ENCODE results near the gene TBX1. TPM values are rescaled to one million over a fixed set of nuclear protein-coding genes. Genes with fewer than 3 reads are reported as not detected.

Gene TBX1
- total RNA-seq, 1 donor from 2014 or later: 13.5 TPM

- peak; percentile 37 for DNase-seq
- ATAC-seq: no peak
Observed at GRCh38 chr22:19802894-19803735, 42.5 kb downstream of the TBX1 start.

GRCh38 chr22:19803736-19804267 is 43.2 kb downstream of the TBX1 start:
- Histone ChIP-seq H3K4me1 (peaks cover 9% of the 10 kb centered on the region), H3K9me3 (no peaks in the 10 kb centered on the region), H3K27ac (no peak overlapping the region), H3K4me3 (no peak overlapping the region), H3K36me3 (no peaks in the 10 kb centered on the region), H3K27me3 (ENCODE audit: low read depth) (no peaks in the 10 kb centered on the region)
- TF ChIP-seq CTCF (IDR thresholded peaks at IDR 0.05): no peak
- DNase-seq (peak; percentile 27), ATAC-seq (no peak)
- intact Hi-C loops (cut with DNase I): no loop called here

More at GRCh38 chr22:19802894-19803735, 42.5 kb downstream of the TBX1 start:
- H3K4me3 ChIP-seq: no peak overlapping the region
- H3K27me3 ChIP-seq (ENCODE audit: low read depth): no peaks in the 10 kb centered on the region
- no peaks in the 10 kb centered on the region for H3K36me3 ChIP-seq
- peaks cover 9% of the 10 kb centered on the region for H3K4me1 ChIP-seq
- no peak for TF ChIP-seq CTCF (IDR thresholded peaks at IDR 0.05)
- H3K9me3 ChIP-seq: no peaks in the 10 kb centered on the region
- intact Hi-C loops (cut with DNase I): no loop called here
- no peak overlapping the region for H3K27ac ChIP-seq

- no peak for TF ChIP-seq CTCF (IDR thresholded peaks at IDR 0.05)
- peaks cover 9% of the 10 kb centered on the region for H3K4me1 ChIP-seq
- no peaks in the 10 kb centered on the region for H3K36me3 ChIP-seq
- no peak overlapping the region for H3K27ac ChIP-seq
- no peaks in the 10 kb centered on the region for H3K27me3 ChIP-seq (ENCODE audit: low read depth)
- H3K9me3 ChIP-seq: no peaks in the 10 kb centered on the region
- peak; percentile 23 for DNase-seq
- no peak for ATAC-seq
- intact Hi-C loops (cut with DNase I): no loop called here
- H3K4me3 ChIP-seq: no peak overlapping the region
Observed at GRCh38 chr22:19805821-19806212, 45.2 kb downstream of the TBX1 start.

- Histone ChIP-seq H3K27me3 (ENCODE audit: low read depth) (no peaks in the 10 kb centered on the region), H3K36me3 (no peaks in the 10 kb centered on the region), H3K4me3 (no peak overlapping the region), H3K4me1 (peaks cover 9% of the 10 kb centered on the region), H3K9me3 (no peaks in the 10 kb centered on the region), H3K27ac (no peak overlapping the region)
- DNase-seq: peak; percentile 82
- no peak for TF ChIP-seq CTCF (IDR thresholded peaks at IDR 0.05)
- intact Hi-C loops (cut with DNase I): no loop called here
- peak; percentile 79 to 87 for ATAC-seq
Observed at GRCh38 chr22:19806213-19807160, 45.9 kb downstream of the TBX1 start.

GRCh38 chr22:19807161-19807913 is 46.8 kb downstream of the TBX1 start:
- no peak for ATAC-seq
- H3K27ac ChIP-seq: no peak overlapping the region
- no peaks in the 10 kb centered on the region for H3K9me3 ChIP-seq
- TF ChIP-seq CTCF (IDR thresholded peaks at IDR 0.05): no peak
- no peak overlapping the region for H3K4me3 ChIP-seq
- DNase-seq: peak; percentile 46
- peaks cover 9% of the 10 kb centered on the region for H3K4me1 ChIP-seq
- intact Hi-C loops (cut with DNase I): no loop called here
- peaks cover 5% of the 10 kb centered on the region for H3K36me3 ChIP-seq
- H3K27me3 ChIP-seq (ENCODE audit: low read depth): no peaks in the 10 kb centered on the region

Data from lower lobe of right lung (tissue), 2 donors.